Keratinocyte (primary cell): Measurements from ENCODE around the gene MSI2. TPM values are rescaled to one million over a fixed set of nuclear protein-coding genes. Genes with fewer than 3 reads are reported as not detected.

Experiments used
- DNase-seq: peaks from one replicate; pipeline ENCODE4 v3.0.0-alpha.2; 2011; ENCODE audit warnings: low read depth, missing footprints, low spot score
- FAIRE-seq: peaks from 2 replicates; lab custom pipeline; 2011; peaks lifted over from hg19 to GRCh38; lab: Jason Lieb, UNC
- H2AFZ ChIP-seq: 2 replicates; pipeline ENCODE4 v1.6.0; 2012; ENCODE audit warnings: low read length, control low read depth, inconsistent platforms; ENCODE audit not compliant: control insufficient read depth
- H3K27ac ChIP-seq: 2 replicates; pipeline ENCODE4 v1.5.1; 2011; ENCODE audit warnings: low read length; ENCODE audit not compliant: control insufficient read depth, insufficient read depth
- H3K27me3 ChIP-seq: 3 replicates; pipeline ENCODE4 v1.6.0; 2011; ENCODE audit warnings: low read length; ENCODE audit not compliant: control insufficient read depth, insufficient read depth; ENCODE audit errors: extremely low read depth
- H3K36me3 ChIP-seq, 2 experiments: 2 replicates in 1 of 2; 3 replicates in 1 of 2; pipeline ENCODE4 v1.5.1; 2011; ENCODE audit warnings: low read length in 2 of 2, mild to moderate bottlenecking in 1 of 2; ENCODE audit not compliant: control insufficient read depth in 2 of 2, insufficient read depth in 2 of 2; ENCODE audit errors: extremely low read depth in 1 of 2
- H3K4me1 ChIP-seq: 3 replicates; pipeline ENCODE4 v1.5.1; 2011; ENCODE audit warnings: low read length; ENCODE audit not compliant: control insufficient read depth, insufficient read depth; ENCODE audit errors: extremely low read depth
- H3K4me2 ChIP-seq: 3 replicates; pipeline ENCODE4 v1.6.0; 2011; ENCODE audit warnings: low read depth, low read length; ENCODE audit not compliant: control insufficient read depth, insufficient read depth; ENCODE audit errors: extremely low read depth
- H3K4me3 ChIP-seq, 3 experiments: fragments of 200-600 bp in 1 of 3; sonication (generic) in 1 of 3; 2 replicates in 2 of 3; 3 replicates in 1 of 3; pipeline ENCODE4 v1.5.1; 2011 to 2016; ENCODE audit warnings: low read length in 3 of 3, mild to moderate bottlenecking in 3 of 3, control low read depth in 2 of 3, inconsistent platforms in 1 of 3, low read depth in 1 of 3, mixed read lengths in 1 of 3, mixed run types in 1 of 3, moderate library complexity in 1 of 3; ENCODE audit not compliant: control insufficient read depth in 2 of 3, insufficient read depth in 2 of 3; ENCODE audit errors: extremely low read depth in 1 of 3
- H3K79me2 ChIP-seq: 2 replicates; pipeline ENCODE4 v1.6.0; 2012; ENCODE audit warnings: low read length; ENCODE audit not compliant: control insufficient read depth, insufficient read depth
- H3K9ac ChIP-seq: 3 replicates; pipeline ENCODE4 v1.6.0; 2011; ENCODE audit warnings: low read length; ENCODE audit not compliant: control insufficient read depth, insufficient read depth; ENCODE audit errors: extremely low read depth
- H3K9me1 ChIP-seq: 3 replicates; pipeline ENCODE4 v1.6.0; 2011; ENCODE audit warnings: low read length; ENCODE audit not compliant: control insufficient read depth, insufficient read depth; ENCODE audit errors: extremely low read depth
- H3K9me3 ChIP-seq: 2 replicates; pipeline ENCODE4 v1.5.1; 2012; ENCODE audit warnings: low read depth, low read length; ENCODE audit not compliant: control insufficient read depth
- H4K20me1 ChIP-seq: 3 replicates; pipeline ENCODE4 v1.6.0; 2011; ENCODE audit warnings: low read length; ENCODE audit not compliant: control insufficient read depth, insufficient read depth; ENCODE audit errors: extremely low read depth
- CTCF ChIP-seq, 3 experiments: IDR thresholded peaks in 1 of 3; conservative IDR thresholded peaks in 1 of 3; optimal IDR thresholded peaks in 1 of 3; 2 replicates in 2 of 3; 3 replicates in 1 of 3; pipeline versions ENCODE3 to v1.5.1; 2011; ENCODE audit warnings: low read length in 3 of 3, mild to moderate bottlenecking in 3 of 3, moderate library complexity in 2 of 3, control low read depth in 1 of 3, inconsistent platforms in 1 of 3; ENCODE audit not compliant: insufficient read depth in 2 of 3; ENCODE audit errors: extremely low read depth in 1 of 3
- EZH2 ChIP-seq: IDR thresholded peaks from one replicate; pipeline ENCODE4 v1.6.1; 2012; ENCODE audit warnings: inconsistent platforms, mild to moderate bottlenecking, low read length, moderate library complexity
- dilution Hi-C: fragments of 300-500 bp; cut with MboI; formaldehyde crosslinking; loops from one replicate; pipeline ENCODE4 v1.7.0; 2020; ENCODE audit warnings: low sequenced_read_pairs; ENCODE audit not compliant: extremely low pct_ligation_motif_present
- polyA plus RNA-seq, 5 experiments: library from polyadenylated mRNA; depleted of rRNA in 3 of 5; stranded (reverse) in 3 of 5; stranded (forward) in 1 of 5; unstranded in 1 of 5; fragments of >200 nt; gene quantifications; 1 replicate in 1 of 5; 2 replicates in 3 of 5; 3 replicates in 1 of 5; pipeline versions ENCODE4 v1.2.1 to v1.2.3, GENCODE V29; 2011 to 2012; ENCODE audit warnings: missing spikeins in 2 of 5, low read depth in 1 of 5, low replicate concordance in 1 of 5

Gene MSI2
- polyA plus RNA-seq, 1 donor (not counting 4 experiments of a cell fraction or from before 2014, with no cell fraction given): 22.3 TPM

- TF ChIP-seq EZH2 (no peak), CTCF (optimal IDR thresholded peaks at IDR 0.05 in 1 of 3, IDR thresholded peaks at IDR 0.05 in 1 of 3, conservative IDR thresholded peaks at IDR 0.05 in 1 of 3; ENCODE audit: extremely low read depth in 1 of 3, insufficient read depth in 2 of 3, low read length in 3 of 3) (no peak)
- dilution Hi-C loops: no loop called here
These were observed 376.0 kb downstream of the MSI2 start for GRCh38 chr17:57632294-57632693.

GRCh38 chr17:57633236-57633635 is 376.9 kb downstream of the MSI2 start:
- Histone ChIP-seq H3K27me3 (no peaks in the 10 kb centered on the region), H2AFZ (no peak overlapping the region), H3K9me3 (no peaks in the 10 kb centered on the region), H3K79me2 (no peaks in the 10 kb centered on the region), H3K4me1 (peaks cover 19% of the 10 kb centered on the region), H4K20me1 (no peaks in the 10 kb centered on the region), H3K9me1 (no peaks in the 10 kb centered on the region), H3K27ac (no peak overlapping the region), H3K36me3 (peaks cover 0 to 7% of the 10 kb centered on the region in 2 experiments), H3K4me3 (no peak overlapping the region), H3K4me2 (no peak overlapping the region), H3K9ac (no peak overlapping the region)
- DNase-seq (no peak), FAIRE-seq (no peak)
- TF ChIP-seq EZH2: no peak
- TF ChIP-seq CTCF (optimal IDR thresholded peaks at IDR 0.05 in 1 of 3, IDR thresholded peaks at IDR 0.05 in 1 of 3, conservative IDR thresholded peaks at IDR 0.05 in 1 of 3; ENCODE audit: extremely low read depth in 1 of 3, insufficient read depth in 2 of 3, low read length in 3 of 3): no peak
- dilution Hi-C loops: no loop called here

More at GRCh38 chr17:57632294-57632693, 376.0 kb downstream of the MSI2 start:
- Histone ChIP-seq H3K4me3 (no peak overlapping the region), H3K9me1 (no peaks in the 10 kb centered on the region), H3K79me2 (no peaks in the 10 kb centered on the region), H2AFZ (no peak overlapping the region), H3K36me3 (peaks cover 0 to 7% of the 10 kb centered on the region in 2 experiments), H4K20me1 (no peaks in the 10 kb centered on the region), H3K4me2 (no peak overlapping the region), H3K27ac (no peak overlapping the region), H3K27me3 (no peaks in the 10 kb centered on the region), H3K4me1 (peaks cover 11% of the 10 kb centered on the region), H3K9ac (no peak overlapping the region), H3K9me3 (no peaks in the 10 kb centered on the region)
- no peak for FAIRE-seq
- no peak for DNase-seq
